GM21529 (cell line): ENCODE measurements around the gene CCDC59.
"Not testable (repeated sequence)": the region's sequence is repeated elsewhere in the genome, so short reads cannot be mapped to it uniquely, and the experiment has no call there.

ENCODE experiments used
- ATAC-seq: cut with Tn5 transposase; IDR thresholded peaks from one replicate; pipeline ENCODE4 v1.9.1; 2021; ENCODE audit not compliant: unreplicated experiment

CCDC59 gene

GRCh38 chr12:82358200-82359114 is at the start of gene CCDC59, which contains the start of gene METTL25:
Gene CCDC59, minus strand, starts transcription at chr12:82358387. Its CDS starts 11 bp downstream, at chr12:82358376.
Gene METTL25, plus strand, starts transcription at chr12:82358529. Its CDS starts 37 bp downstream, at chr12:82358566.
- peak; percentile 93 for ATAC-seq

GRCh38 chr12:82407481-82407880 is 49.3 kb upstream of the CCDC59 start:
- ATAC-seq, result no peak

- no peak for ATAC-seq
These were observed 48.5 kb upstream of the CCDC59 start for GRCh38 chr12:82406651-82407050.

GRCh38 chr12:82400819-82401218 is 42.6 kb upstream of the CCDC59 start:
- no peak for ATAC-seq

- ATAC-seq, result no peak
These were observed 40.7 kb upstream of the CCDC59 start for GRCh38 chr12:82398879-82399278.

GRCh38 chr12:82383930-82384552 is 25.9 kb upstream of the CCDC59 start:
- peak; percentile 68 for ATAC-seq

GRCh38 chr12:82378997-82379396 is 20.8 kb upstream of the CCDC59 start:
- ATAC-seq, result no peak

- ATAC-seq, result no peak
These were observed 17.0 kb upstream of the CCDC59 start for GRCh38 chr12:82375201-82375600.

GRCh38 chr12:82366197-82366596 is 8.0 kb upstream of the CCDC59 start:
- ATAC-seq, result peak; percentile 62

GRCh38 chr12:82363990-82364389 is 5.8 kb upstream of the CCDC59 start:
- ATAC-seq, result no peak

GRCh38 chr12:82361461-82361915 is 3.3 kb upstream of the CCDC59 start:
- ATAC-seq, result no peak

- ATAC-seq, result not testable (repeated sequence)
These were observed 2.6 kb upstream of the CCDC59 start for GRCh38 chr12:82360834-82361233.

GRCh38 chr12:82359115-82359478 is 910 bp upstream of the CCDC59 start:
- ATAC-seq, result peak; percentile 17

GRCh38 chr12:82357845-82358199 is 365 bp downstream of the CCDC59 start:
- no peak for ATAC-seq

GRCh38 chr12:82357340-82357739 is 847 bp downstream of the CCDC59 start:
- ATAC-seq, result no peak

GRCh38 chr12:82351390-82351789 is 6.8 kb downstream of the CCDC59 start:
- no peak for ATAC-seq

GRCh38 chr12:82350161-82350560 is 8.0 kb downstream of the CCDC59 start:
- no peak for ATAC-seq

GRCh38 chr12:82329508-82329907 is 28.7 kb downstream of the CCDC59 start:
- no peak for ATAC-seq

- ATAC-seq, result no peak
These were observed 30.3 kb downstream of the CCDC59 start for GRCh38 chr12:82327861-82328260.

- ATAC-seq, result no peak
These were observed 31.2 kb downstream of the CCDC59 start for GRCh38 chr12:82326905-82327503.

- ATAC-seq, result no peak
These were observed 32.4 kb downstream of the CCDC59 start for GRCh38 chr12:82325540-82326336.
